Measurements from ENCODE around the gene NLRP3. TPM values are rescaled to one million over a fixed set of nuclear protein-coding genes. Genes with fewer than 3 reads are reported as not detected.

Gene NLRP3
- total RNA-seq, 1 experiment from 2014 or later = not detected

DNA sequence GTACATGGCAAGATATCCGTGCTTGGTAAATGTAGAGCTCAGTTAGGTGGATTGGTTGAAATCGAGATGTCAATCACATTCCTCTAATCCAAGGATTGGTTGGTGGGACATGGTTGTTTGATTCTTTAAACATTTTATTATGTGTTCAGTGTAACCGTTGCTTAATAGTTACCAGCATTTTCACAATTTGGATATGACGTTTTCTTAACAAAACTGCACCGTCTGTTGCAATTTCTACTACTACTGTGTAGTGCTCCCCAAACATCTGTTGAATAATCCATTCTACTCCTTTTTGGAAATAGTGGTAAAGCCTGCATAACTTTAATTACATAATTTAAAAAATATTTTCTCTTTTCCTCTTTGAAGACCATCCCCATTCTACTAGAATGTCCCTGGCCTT, 25.6 kb downstream of the NLRP3 start (continued):
- TF ChIP-seq, protein P1, sequence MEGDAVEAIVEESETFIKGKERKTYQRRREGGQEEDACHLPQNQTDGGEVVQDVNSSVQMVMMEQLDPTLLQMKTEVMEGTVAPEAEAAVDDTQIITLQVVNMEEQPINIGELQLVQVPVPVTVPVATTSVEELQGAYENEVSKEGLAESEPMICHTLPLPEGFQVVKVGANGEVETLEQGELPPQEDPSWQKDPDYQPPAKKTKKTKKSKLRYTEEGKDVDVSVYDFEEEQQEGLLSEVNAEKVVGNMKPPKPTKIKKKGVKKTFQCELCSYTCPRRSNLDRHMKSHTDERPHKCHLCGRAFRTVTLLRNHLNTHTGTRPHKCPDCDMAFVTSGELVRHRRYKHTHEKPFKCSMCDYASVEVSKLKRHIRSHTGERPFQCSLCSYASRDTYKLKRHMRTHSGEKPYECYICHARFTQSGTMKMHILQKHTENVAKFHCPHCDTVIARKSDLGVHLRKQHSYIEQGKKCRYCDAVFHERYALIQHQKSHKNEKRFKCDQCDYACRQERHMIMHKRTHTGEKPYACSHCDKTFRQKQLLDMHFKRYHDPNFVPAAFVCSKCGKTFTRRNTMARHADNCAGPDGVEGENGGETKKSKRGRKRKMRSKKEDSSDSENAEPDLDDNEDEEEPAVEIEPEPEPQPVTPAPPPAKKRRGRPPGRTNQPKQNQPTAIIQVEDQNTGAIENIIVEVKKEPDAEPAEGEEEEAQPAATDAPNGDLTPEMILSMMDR (IDR thresholded peaks at IDR 0.05 in 2 of 3, conservative IDR thresholded peaks at IDR 0.05 in 1 of 3; ENCODE audit: borderline replicate concordance in 1 of 3, insufficient read depth in 1 of 3, low read depth in 2 of 3, low read length in 2 of 3) = no peak
- no peak for TF ChIP-seq POLR2AphosphoS5 (IDR thresholded peaks at IDR 0.05; ENCODE audit: low read depth, low read length)

DNA sequence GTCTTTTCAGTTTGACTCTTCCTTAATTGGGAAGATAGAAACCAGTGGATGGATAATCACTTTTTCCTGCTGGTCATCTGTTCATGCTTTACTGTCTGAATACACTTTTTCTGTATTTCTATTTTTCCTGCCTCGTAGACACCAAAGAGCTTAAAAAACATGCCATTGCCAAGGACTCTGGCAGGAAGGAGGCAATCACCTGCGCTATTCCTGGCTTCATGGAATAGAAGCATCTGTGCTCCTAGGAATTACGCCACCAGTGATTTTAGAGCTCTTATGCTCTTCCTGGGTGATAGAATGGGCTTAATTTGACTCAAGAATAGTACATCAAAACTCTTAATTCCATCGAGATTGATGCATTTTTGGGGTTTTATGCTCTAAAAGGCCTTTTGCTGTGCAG, 26.2 kb downstream of the NLRP3 start:
- ChIA-PET RAD21 (ENCODE audit: low non-redundant PET in 1 of 2, low total read pairs in 2 of 2, uncharacterized antibody in 2 of 2, unreplicated experiment in 2 of 2) (no interaction called here), POLR2A (no interaction called here), CTCF (no interaction called here)
- no peak overlapping the region for H3K4me3 ChIP-seq (replicated peaks in 1 of 2; ENCODE audit: low read depth in 1 of 2, low read length in 2 of 2)
- no peaks in the 10 kb centered on the region for H3K9me3 ChIP-seq (ENCODE audit: control insufficient read depth in 1 of 2, insufficient read depth in 1 of 2, low read depth in 1 of 2, low read length in 2 of 2)
- 0 out of 2 replicates have a peak, but pooled peaks cover 4% of the 10 kb centered on the region for H3K27me3 ChIP-seq (ENCODE audit: insufficient read depth, low read length)
- no peaks in the 10 kb centered on the region for H3K9me2 ChIP-seq (ENCODE audit: insufficient read depth)
- no peaks in the 10 kb centered on the region for H3K4me1 ChIP-seq (ENCODE audit: control insufficient read depth in 1 of 2, insufficient read depth in 2 of 2, low read length in 2 of 2)
- no TSS peak for BruUV-seq (replicated peaks)
- H3K36me3 ChIP-seq (ENCODE audit: control insufficient read depth in 1 of 2, insufficient read depth in 2 of 2, low read length in 2 of 2) = no peaks in the 10 kb centered on the region
- no peak overlapping the region for H3K27ac ChIP-seq (ENCODE audit: low read depth, low read length)
- no peak overlapping the region for H3K9ac ChIP-seq (ENCODE audit: low read length)
- H3K4me2 ChIP-seq (ENCODE audit: low read length) = no peak overlapping the region
- H3K79me2 ChIP-seq (ENCODE audit: insufficient read depth, low read length) = no peaks in the 10 kb centered on the region
- H4K20me1 ChIP-seq (ENCODE audit: insufficient read depth) = no peaks in the 10 kb centered on the region
- intact Hi-C loops (cut with micrococcal nuclease) = no loop called here
- TF ChIP-seq, protein P1 (IDR thresholded peaks at IDR 0.05 in 2 of 3, conservative IDR thresholded peaks at IDR 0.05 in 1 of 3; ENCODE audit: borderline replicate concordance in 1 of 3, insufficient read depth in 1 of 3, low read depth in 2 of 3, low read length in 2 of 3) = no peak
- no peak for TF ChIP-seq ELF1 (IDR thresholded peaks at IDR 0.05; ENCODE audit: borderline replicate concordance, low read depth)
- no peak for TF ChIP-seq POLR2AphosphoS5 (IDR thresholded peaks at IDR 0.05; ENCODE audit: low read depth, low read length)
- TF ChIP-seq, protein P2, sequence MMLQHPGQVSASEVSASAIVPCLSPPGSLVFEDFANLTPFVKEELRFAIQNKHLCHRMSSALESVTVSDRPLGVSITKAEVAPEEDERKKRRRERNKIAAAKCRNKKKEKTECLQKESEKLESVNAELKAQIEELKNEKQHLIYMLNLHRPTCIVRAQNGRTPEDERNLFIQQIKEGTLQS (IDR thresholded peaks at IDR 0.05) = no peak
- TF ChIP-seq, protein P3, sequence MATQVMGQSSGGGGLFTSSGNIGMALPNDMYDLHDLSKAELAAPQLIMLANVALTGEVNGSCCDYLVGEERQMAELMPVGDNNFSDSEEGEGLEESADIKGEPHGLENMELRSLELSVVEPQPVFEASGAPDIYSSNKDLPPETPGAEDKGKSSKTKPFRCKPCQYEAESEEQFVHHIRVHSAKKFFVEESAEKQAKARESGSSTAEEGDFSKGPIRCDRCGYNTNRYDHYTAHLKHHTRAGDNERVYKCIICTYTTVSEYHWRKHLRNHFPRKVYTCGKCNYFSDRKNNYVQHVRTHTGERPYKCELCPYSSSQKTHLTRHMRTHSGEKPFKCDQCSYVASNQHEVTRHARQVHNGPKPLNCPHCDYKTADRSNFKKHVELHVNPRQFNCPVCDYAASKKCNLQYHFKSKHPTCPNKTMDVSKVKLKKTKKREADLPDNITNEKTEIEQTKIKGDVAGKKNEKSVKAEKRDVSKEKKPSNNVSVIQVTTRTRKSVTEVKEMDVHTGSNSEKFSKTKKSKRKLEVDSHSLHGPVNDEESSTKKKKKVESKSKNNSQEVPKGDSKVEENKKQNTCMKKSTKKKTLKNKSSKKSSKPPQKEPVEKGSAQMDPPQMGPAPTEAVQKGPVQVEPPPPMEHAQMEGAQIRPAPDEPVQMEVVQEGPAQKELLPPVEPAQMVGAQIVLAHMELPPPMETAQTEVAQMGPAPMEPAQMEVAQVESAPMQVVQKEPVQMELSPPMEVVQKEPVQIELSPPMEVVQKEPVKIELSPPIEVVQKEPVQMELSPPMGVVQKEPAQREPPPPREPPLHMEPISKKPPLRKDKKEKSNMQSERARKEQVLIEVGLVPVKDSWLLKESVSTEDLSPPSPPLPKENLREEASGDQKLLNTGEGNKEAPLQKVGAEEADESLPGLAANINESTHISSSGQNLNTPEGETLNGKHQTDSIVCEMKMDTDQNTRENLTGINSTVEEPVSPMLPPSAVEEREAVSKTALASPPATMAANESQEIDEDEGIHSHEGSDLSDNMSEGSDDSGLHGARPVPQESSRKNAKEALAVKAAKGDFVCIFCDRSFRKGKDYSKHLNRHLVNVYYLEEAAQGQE (IDR thresholded peaks at IDR 0.05; ENCODE audit: low read depth) = no peak
- no peak for TF ChIP-seq EZH2 (IDR thresholded peaks at IDR 0.05)
- no peak for TF ChIP-seq ZFX (IDR thresholded peaks at IDR 0.05)
- TF ChIP-seq FOSL1 (IDR thresholded peaks at IDR 0.05; ENCODE audit: low read depth) = no peak
- no peak for TF ChIP-seq EZH2phosphoT487 (IDR thresholded peaks at IDR 0.05; ENCODE audit: borderline replicate concordance)
- no peak for TF ChIP-seq JUND (IDR thresholded peaks at IDR 0.05)
- TF ChIP-seq CEBPB (IDR thresholded peaks at IDR 0.05; ENCODE audit: low read depth) = no peak
- TF ChIP-seq YY1 (IDR thresholded peaks at IDR 0.05; ENCODE audit: extremely low read depth, insufficient replicate concordance, low read depth, low read length) = no peak
- no peak for TF ChIP-seq CBX3 (IDR thresholded peaks at IDR 0.05; ENCODE audit: low read depth)
- DNase-seq (ENCODE audit: low read depth, low spot score) (no peak), ATAC-seq (no peak)
- no peak overlapping the region for H2AFZ ChIP-seq (ENCODE audit: low read depth, low read length, poor library complexity, severe bottlenecking)

Data from HCT116 (cell line).